ENCODE measurements around the gene SCO1.

SCO1 gene

DNA sequence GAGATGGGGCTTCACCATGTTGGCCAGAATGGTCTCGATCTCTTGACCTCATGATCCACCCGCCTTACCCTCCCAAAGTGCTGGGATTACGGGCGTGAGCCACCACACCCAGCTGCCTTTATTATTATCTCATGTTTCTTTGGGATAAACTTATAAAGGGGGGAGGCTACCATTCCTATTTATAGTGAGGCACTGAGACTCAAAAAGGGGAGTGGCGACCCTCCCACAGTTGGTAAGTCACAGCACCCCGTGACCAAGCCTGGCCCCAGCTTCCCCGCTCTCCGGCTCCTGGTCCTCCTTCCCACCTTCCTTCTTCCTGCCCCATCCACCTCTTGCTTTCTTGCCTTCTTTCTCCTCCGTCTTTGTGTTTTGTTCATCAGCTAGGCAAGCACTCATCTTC lies 45.4 kb downstream of the SCO1 start:
- DNase-seq, result no peak

DNA sequence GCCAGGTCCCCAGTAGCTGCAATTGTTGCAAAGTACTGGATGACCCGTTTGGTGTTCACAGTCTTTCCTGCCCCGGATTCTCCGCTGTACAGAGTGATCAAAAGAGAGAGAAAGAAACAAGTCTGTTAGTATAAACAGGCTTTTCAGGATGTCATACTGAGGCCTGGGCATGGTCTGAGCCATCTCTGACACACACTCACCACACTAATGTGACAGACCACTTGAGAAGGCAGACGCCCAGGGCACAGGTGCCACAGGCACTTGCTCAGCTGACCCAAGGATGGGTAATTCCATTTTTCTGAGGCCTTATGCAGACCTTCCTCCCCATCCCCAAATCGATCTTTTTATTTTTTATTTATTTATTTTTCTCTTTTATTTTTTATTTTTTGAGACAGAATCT lies 47.7 kb downstream of the SCO1 start:
- no peak for DNase-seq

DNA sequence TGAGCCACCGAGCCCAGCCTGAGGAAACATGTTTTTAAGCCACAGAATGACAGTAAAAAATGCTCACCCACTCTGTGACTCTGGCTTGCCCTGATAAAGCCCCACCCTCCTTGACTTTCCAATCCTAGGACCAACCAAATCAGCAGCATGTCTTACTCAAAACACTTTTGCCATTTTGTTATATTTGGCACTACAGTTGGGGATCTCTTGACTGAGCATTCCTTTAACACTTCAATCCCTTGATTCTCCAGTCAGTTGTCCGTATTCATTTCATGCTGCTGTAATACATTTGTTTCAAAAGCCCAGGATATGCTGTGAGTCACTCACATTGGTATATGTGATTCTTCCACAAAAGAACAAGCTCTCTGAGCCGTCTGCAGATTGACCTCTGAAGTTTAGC lies 48.4 kb downstream of the SCO1 start:
- no peak for DNase-seq

DNA sequence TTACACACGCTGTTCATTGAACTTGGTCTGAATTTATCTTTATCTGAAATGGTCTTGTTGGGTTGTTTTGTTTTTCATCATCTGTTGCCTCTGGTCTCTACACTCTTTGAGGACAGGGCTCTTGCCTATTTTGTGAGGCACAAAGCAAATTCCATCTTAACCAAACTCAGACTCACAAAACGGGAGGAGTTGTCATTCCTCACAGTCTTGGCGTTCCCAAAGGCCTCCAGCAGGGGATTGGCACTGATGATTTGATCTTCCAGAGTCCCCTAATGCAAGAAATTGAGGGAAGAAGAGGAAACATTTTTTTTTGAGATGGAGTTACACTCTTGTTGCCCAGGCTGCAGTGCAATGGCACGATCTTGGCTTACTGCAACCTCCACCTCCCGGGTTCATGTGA lies 49.0 kb downstream of the SCO1 start:
- DNase-seq, result no peak

DNA sequence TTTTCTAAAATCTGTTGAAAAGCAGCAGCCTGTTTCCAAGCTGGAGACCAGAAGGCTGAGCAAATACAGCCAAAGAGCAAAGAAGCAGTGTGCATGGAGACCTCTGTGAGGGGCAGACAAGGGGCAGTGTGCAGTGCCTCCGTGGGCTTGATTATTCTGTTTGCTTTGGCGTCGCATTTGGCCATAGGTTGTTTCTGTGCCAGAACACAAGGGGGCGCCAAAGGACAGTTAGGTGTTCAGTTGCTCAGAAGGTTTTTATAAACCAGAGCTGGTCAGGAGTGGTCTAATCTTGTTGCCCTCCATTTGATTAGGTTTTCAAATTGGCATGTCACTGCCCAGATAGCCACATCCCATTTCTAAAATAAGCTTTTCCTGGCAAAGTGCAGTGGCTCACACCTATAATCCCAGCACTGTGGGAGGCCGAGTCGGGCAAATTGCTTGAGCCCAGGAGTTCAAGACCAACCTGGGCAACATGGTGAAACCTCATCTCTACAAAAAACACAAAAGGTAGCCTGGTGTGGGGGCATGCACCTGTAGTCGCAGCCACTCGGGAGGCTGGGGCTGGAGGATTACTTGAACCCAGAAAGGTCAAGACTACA lies 50.8 kb downstream of the SCO1 start:
- DNase-seq, result peak; percentile 24

DNA sequence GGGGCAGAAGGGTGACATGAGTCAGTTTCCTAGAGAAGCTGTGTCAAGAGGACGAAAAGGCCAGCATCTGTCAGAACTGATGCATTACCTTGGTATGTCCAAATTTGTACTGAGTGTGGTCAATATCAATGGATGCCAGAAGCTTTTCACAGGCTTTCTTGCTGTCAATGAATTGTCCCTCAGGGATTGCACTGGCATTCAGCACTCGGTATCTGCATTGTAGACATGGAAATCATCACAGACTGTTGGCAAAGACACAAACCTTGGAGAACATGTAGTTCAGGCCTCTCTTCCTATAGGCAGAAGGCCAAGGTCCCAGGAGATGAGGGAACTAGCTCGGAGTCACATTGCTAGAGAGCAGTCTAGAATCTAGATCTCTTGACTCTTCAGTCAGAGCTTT lies 56.9 kb downstream of the SCO1 start:
- no peak for DNase-seq

DNA sequence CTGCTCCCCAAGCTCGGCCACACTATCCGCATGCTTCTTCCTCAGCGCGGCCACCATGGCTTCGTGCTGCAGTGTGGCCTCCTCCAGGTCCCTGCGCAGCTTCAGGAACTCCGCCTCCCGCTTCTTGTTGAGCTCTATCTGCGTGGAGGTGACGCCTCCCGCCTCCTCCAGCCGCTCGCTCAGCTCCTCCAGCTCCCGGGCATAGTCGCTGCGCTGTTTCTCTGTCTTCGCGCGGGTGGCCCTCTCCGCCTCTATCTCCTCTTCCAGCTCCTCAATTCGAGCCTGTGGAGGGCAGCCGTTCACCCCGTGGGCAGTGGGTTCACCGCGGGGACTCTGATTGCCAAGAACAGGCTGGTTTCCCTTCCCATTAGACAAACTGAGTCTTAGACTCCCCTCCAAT lies 59.2 kb downstream of the SCO1 start:
- no peak for DNase-seq

DNA sequence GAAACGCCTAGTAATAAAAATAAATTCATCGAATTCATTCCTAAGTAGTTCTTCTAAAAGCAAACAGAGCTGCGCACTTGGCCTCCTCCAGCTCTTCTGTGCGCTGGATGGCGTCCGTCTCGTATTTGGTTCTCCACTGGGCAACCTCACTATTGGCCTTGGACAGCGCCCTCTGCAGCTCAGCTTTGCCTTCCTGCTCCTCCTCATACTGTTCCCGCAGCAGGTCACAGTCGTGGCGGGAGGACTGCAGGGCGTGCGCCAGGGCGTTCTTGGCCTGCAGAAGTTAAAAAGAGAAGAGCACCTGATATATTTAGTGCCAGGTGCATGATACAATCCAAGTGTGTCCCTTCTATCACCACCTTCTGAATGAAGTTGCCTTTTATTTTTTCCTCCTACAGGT lies 62.0 kb downstream of the SCO1 start:
- DNase-seq, result no peak

DNA sequence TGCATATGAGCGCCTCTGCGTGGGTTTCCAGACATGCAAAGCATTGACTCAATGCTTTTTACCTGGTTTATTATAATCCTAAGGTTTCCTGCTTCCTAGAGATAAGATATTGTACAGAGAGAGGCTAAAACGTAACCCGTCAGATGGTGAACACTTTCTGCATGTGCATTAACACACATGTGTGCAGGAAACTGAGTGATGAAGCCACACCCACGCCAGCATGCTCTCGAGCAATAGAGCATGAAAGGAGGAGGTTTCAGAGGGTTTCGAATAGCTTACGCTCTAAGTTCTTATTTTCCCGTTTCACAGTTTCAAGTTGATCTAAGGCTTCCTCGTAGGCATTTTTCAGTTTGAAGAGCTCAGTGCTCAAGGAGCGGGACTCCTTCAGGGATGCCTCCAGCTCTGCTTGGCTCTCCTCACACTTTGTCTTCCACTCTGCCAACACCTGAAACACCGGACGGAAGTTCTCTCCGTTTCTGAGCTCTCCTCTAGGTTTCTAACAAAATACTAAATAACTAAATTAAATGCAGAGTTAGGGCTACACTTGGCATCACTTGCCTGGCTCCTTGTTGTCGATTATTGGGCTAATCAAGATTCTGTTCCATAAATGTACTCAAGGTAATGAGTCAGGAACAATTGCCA lies 63.5 kb downstream of the SCO1 start:
- DNase-seq, result no peak

DNA sequence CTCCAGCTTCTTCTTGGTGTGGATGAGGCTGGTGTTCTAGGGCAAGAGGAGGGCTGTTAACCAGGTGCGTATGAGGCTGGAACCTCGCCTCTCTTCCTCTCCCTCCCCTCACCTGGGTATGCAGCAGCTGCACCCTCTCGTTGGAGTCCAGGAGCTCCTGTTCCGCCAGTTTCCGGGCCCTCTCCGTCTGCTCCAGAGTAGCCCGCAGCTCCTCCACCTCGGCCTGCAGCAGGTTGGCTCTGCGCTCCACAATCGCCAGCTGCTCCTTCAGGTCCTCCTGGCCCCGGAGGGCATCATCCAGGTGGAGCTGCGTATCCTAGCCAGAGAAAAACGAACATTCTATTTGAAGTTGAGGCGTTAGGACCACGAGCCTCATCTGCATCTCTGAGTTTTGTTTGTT lies 65.6 kb downstream of the SCO1 start:
- DNase-seq, result no peak

DNA sequence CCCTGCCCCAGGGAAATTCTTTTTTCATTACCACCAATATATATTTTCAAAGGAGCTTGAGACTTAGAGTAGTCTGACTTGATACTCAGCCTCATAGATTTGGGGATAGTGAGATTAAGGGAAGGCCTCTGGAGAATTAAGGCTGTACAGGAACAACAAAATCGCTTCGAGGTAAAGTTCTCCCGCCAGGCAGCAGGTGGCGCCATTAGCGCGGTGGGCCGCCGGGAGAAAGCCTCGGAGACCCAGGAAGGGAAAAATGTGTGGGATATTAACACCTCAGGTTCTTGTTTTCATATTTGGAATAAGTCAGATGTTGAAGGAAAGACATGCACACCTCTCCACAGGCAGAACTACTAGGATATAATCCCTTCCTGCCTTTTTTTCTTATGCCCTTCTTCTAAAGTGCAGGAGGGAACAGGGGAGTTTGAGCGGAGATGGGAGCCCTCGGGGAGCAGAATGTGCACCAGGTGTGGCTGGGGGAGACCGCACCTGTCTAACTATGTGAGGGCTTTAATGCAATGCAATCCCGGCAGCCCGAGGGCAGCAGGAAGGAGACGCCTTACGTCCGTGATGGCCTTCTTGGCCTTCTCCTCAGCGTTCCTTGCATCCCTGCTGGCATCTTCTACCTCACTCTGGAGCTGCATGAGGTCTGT lies 66.2 kb downstream of the SCO1 start:
- DNase-seq, result no peak

DNA sequence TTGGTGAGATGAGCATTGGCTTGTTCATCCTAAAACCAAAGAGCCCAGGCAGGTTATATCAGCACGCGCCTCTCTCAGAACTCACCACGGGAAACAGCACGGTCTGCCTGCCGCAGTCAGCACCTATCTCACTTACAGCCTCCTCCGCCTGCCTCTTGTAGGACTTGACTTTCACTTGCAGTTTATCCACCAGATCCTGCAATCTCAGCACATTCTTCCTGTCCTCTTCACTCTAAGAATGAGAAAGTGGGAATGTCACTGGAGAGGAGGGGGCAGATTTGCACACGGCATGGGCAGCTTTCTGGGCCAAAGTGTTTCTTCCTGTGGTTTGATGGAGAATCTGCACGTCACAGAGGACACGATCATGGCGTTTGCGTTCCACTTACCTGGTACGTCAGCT lies 67.6 kb downstream of the SCO1 start:
- no peak for DNase-seq

DNA sequence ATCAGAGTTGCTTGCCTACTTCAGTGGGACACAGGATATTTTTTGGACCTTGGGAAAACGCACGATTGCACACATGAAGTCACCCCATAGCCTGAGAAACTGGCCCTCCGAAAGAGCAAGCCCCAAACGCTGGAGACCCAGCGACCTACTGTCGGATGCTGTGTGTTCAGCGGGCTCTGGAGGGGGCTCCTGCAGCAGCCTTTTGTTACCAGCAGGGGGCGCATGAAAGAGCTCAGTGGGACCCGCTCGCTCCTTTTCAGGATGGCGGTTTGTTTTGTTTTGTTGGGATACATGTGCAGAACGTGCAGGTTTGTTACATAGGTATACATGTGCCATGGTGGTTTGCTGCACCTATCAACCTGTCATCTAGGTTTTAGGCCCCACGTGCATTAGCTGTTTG lies 68.6 kb downstream of the SCO1 start:
- no peak for DNase-seq

DNA sequence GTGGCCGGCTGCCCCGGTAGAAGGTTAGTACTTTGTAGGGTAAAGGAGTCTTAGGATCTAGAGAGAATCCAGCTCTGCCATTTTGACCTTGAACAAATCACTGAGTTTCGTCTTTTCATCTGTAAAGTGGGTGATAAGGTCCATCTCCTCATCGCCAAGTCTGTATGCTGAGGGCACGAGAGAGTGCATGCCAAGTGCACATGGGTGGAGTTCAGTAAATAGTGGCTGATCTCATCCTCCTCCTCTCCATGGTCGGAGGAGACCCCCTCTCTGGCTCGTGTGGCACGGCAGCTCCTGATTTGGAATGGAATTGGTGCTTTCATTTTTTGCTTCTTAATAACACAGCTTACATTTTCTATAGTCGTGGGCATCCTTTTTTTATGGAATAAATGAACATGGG lies 70.9 kb downstream of the SCO1 start:
- no peak for DNase-seq

DNA sequence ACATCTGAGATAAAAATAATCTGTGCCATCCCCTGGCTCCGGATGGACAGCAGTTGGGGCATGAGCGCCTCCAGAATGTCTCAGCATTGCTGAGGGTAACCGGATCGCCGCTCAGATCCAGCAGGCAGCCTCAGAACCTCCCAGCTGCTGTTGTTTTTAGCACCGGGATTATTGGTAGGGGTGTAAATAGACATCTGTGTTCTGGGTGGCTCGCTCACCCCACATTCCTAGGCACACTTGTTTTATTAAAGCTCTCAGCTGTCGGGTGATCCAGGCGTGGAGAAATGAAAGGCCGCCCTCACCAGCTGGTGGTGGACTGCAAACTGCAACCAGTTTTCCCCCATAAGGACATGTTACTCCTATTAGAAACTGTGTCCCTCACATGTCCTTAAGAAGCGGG lies 72.4 kb downstream of the SCO1 start:
- no peak for DNase-seq

DNA sequence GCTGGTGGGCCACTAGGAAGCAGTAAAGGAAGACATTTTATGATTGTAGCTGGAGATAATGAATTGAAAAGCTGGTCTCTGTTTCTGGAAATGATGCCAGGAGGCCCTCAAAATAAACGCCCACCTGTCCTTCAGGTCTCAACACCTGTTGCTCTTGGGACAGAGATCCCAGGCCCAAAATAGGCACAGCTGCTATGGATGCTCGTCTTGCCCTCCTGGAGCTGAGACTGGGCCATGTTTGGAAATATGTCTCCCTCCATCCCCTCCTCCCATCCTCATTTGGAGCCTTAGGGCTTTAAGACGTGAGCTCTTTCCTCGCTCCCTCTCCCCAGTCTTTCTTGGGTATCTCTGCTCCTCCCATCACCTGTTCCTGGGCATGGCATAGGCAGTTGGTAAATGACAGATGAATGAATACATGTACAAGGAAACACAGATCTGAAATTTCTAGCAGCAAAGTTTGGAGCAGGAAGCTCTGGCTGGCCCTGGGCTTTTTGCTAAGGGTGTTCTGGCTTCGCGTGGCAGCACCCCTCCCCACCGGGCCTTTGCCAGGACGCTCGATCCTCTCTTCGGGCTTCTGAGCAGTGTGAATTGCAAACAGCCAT lies 73.5 kb downstream of the SCO1 start:
- no peak for DNase-seq

DNA sequence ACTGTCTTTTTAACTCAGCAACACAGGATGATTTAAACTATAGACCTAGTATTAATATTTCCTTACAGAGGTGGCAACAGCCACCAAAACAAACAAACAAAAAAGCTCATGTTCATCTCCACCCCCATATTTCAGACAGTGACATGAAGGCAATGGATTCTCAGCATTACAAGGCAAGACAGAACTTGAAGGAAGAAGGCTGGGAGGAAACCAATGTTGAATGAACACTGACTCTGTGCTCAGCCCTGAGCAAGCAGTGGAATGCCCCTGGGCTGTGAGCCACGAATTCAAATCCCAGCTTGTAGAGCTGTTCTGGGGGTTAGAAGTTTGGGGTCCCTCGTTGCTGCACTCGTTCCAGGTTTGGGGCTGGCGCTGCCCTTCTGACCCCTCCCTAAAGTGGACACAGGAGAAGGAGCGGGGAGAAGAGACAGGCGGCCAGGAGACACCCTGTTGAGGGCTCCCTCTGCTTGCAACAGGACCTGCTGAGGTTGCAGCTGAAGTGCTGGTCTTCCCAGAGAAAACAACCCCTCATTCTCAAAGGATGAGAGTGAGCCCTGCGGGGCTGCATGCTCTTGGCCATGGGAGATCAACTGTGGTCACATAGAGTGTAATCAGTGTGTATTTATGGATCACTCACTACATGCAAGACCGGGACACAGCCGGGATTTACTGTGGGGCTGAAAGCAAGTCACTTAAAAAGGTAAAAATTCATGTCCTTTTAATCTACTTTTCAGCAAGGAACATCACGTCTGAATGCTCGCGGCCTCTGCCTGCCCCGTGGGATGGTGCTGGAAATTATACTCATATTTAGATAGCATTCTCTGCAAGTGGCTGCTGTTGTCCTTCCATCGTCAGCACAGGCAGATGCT lies 74.5 kb downstream of the SCO1 start:
- DNase-seq, result no peak

All from SHP77 treated with DMSO at 0.1 percent for 48 hours (cell line).